PC-3 (cell line): ENCODE results near the gene BLTP2.

Experiments
- EZH2 ChIP-seq: fragments of 300-600 bp; sonication (generic); IDR thresholded peaks from one replicate; pipeline ENCODE4 v1.6.1; 2017; ENCODE audit warnings: antibody characterized with exemption, mild to moderate bottlenecking, low read length; ENCODE audit not compliant: unreplicated experiment
- TF ChIP-seq, protein P1 (sequence below): fragments of 300-600 bp; sonication (generic); conservative IDR thresholded peaks from 2 replicates; pipeline ENCODE4 v1.5.1; 2017; ENCODE audit warnings: antibody characterized with exemption, low read depth, mild to moderate bottlenecking, low read length

GRCh38 chr17:28675490-28675889, 30.5 kb upstream of the BLTP2 start:
- TF ChIP-seq, protein P1, sequence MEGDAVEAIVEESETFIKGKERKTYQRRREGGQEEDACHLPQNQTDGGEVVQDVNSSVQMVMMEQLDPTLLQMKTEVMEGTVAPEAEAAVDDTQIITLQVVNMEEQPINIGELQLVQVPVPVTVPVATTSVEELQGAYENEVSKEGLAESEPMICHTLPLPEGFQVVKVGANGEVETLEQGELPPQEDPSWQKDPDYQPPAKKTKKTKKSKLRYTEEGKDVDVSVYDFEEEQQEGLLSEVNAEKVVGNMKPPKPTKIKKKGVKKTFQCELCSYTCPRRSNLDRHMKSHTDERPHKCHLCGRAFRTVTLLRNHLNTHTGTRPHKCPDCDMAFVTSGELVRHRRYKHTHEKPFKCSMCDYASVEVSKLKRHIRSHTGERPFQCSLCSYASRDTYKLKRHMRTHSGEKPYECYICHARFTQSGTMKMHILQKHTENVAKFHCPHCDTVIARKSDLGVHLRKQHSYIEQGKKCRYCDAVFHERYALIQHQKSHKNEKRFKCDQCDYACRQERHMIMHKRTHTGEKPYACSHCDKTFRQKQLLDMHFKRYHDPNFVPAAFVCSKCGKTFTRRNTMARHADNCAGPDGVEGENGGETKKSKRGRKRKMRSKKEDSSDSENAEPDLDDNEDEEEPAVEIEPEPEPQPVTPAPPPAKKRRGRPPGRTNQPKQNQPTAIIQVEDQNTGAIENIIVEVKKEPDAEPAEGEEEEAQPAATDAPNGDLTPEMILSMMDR: no peak
- TF ChIP-seq EZH2: no peak
